NCI-H748 treated with DMSO at 0.1 percent for 48 hours (cell line): ENCODE data around the gene AGFG2.
A peak's percentile ranks its signal among the peaks of the same experiment; 100 is the strongest.
"Not testable (repeated sequence)": the region's sequence is repeated elsewhere in the genome, so short reads cannot be mapped to it uniquely, and the experiment has no call there.

Experiments used
- DNase-seq: peaks from one replicate; lab custom pipeline; 2025; lab: John Stamatoyannopoulos, UW

AGFG2 gene, protein sequence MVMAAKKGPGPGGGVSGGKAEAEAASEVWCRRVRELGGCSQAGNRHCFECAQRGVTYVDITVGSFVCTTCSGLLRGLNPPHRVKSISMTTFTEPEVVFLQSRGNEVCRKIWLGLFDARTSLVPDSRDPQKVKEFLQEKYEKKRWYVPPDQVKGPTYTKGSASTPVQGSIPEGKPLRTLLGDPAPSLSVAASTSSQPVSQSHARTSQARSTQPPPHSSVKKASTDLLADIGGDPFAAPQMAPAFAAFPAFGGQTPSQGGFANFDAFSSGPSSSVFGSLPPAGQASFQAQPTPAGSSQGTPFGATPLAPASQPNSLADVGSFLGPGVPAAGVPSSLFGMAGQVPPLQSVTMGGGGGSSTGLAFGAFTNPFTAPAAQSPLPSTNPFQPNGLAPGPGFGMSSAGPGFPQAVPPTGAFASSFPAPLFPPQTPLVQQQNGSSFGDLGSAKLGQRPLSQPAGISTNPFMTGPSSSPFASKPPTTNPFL

DNA sequence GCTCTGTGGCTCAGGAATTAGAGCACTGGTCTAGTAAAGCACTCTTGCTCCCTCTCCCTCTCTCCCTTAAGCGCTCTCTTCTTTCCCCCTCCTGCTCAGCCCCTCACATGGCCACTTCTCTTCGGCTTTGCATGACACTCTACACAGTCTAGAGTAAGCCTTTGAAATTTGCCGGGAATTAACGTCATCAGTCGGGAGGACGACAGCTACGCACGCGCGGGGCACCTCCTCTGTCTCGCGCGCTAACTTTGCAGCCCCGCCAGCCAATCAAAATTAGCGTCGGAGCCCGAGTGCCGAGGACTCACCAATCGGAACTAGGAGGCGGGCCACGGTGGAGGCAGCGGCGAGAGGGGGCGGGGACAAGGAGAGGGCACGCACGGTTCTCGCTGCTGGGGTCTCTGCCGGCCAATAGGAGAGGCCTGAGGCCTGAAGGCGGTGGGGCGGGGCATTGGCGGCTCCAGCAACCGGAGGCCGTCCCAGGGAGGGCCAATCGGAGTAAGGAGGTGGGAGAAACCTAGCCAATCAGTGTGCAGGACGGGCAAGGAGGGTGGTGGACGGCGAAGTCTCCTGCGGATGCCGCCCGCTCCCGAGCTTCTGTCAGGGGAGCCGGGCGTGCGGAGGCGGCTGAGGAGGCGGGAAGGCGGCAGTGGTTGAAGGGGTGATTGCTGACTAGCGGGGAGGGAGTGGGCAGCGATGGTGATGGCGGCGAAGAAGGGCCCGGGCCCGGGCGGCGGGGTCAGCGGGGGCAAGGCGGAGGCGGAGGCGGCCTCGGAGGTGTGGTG is at the start of gene AGFG2:
AGFG2 (plus strand) TSS at position 550 of the 782 bp plus-strand sequence; CDS start at position 694, 144 bp downstream.
- DNase-seq = peak; percentile 98

DNA sequence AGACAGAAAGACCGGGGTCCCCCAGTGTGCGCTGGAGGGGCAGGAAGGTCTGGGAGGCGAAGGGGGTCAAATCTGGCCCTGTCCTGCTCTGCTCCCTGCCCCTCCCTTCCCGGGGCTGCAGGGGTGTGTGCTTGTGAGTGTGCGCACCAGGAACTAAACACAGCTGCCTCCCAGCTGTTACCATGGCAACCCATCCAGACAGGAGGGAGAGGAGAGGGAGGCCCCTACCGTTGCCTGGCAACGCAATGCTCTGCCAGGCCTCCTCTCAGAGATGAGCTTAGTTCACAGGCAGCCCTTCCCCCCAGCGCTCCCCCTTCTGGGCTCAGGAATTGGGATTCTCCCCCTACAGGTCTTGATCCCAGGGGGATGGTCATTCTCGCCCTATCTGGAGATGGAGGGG is 49.2 kb upstream of the AGFG2 start:
- peak; percentile 98 for DNase-seq

DNA sequence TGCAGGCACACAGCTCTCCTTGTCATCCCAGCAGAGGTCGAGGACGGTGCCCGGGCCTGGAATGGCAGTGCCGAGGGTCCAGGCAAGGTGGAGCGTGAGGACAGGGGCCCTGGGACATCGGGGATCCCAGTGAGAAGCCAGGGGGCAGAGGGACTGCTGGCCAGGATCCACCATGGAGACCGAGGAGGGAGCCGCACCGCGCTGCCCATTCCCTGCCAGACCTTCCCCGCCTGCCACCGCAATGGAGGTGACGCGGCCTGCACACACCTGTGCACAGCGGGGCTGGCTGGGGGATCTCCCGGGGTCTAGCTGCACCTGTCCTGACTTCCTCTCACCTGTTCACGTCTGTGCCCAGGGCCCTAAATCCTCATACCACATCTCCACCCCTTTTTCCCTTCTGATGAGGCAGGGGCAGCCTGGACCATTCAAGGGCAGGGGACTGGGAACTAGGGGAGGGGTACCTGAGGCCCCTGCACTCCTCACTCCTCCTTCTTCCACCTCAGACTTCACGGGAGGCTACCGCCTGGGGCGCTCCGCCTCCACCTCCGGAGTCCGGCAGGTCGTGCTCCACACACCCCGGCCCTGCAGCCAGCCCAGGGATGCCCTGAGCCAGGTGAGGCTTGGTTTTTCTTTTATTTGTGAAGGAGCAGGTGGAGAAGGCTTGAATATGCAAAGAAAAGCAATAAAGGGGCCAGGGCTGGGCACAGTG is 48.4 kb upstream of the AGFG2 start:
- DNase-seq = no peak

DNA sequence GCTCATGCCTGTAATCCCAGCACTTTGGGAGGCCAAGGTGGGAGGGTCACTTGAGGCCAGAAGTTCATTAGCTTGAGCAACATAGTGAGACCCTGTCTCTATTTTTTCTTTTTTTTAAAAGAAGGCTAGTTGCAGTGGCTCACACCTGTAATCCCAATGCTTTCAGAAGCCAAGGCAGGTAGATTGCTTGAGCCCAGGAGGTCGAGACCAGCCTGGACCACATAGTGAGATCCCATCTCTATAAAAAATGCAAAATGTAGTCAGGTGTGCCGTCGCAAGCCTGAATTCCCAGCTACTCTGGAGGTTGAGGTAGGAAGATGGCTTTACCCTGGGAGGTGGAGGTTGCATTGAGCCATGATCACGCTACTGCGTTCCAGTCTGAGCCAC is 47.8 kb upstream of the AGFG2 start:
- no peak for DNase-seq

DNA sequence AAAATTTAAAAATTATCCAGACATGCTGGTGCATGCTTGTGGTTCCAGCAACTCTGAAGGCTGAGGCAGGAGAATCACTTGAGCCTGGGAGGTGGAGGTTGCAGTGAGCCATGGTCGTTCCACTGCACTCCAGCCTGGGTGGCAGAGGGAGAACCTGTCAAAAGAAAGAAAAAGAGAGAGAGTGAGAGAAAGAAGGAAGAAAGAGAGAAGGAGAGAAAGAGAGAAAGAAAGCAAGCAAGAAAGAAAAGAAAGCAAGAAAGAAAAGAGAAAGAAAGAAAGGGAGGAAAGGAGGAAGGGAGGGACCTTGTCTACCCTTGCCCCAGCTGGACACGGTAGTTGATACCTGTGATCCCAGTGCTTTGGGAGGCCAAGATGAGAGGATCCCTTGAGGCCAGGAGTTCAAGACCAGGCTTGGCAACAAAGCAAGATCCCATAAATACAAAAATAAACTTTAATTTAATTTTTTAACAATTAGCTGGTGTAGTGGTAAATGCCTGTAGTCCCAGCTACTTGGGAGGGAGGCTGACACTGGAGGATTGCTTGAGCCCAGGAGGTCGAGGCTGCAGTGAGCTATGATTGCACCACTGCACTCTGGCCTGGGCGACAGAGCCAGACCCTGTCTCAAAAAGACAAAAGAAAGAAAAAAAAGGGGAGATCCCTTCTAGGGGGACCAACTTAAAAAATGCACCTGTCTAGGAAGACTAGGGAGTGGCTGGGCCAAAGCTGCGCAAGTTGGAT is 46.1 kb upstream of the AGFG2 start:
- no peak for DNase-seq

DNA sequence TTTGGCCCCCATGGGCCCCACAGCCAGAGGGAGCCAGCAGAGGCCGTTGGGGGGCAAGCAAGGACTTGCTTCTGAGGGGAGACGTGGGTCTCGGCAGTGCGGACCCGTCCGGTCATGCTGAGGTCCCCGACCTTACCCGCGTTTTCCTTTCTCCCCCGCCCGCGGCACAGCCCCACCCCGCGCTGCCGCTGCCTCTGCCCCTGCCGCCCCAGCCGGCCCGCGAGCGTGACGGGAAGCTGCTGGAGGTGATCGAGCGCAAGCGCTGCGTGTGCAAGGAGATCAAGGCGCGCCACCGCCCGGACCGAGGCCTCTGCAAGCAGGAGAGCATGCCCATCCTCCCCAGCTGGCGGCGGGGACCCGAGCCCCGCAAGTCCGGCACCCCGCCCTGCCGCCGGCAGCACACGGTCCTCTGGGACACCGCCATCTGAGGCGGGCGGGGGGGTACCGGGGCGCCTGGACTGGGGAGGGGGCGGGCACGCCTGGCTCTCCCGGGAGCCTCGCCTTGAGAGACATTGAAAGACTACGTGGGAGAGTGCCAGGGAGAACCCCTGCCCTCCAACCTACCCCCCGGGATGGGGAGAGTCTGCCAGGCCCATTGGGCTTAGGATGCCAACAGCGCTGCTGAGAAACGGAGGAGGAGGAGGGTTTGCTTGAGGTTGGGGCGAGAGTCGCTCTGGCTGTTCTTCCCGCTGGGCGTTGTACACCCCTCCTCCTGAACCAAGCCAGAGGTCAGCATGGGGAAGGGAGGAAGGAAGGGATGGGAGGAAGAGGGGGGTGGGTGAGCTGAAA is 45.3 kb upstream of the AGFG2 start:
- DNase-seq = no peak

DNA sequence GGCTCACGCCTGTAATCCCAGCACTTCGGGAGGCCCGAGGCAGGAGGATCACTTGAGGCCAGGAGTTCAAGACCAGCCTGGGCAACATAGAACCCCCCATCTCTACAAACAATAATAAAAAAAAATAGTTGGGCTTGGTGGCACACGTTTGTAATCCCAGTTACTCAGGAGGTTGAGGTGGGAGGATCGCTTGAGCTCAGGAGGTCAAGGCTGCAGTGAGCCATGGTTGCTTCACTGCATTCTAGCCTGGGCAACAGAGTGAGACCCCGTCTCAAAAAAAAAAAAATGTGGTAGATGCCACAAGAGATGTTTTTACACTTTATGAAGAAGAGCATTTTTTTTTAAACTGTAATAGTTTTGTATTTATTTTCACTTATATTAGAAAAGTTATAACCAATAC is 42.5 kb upstream of the AGFG2 start:
- no peak for DNase-seq

DNA sequence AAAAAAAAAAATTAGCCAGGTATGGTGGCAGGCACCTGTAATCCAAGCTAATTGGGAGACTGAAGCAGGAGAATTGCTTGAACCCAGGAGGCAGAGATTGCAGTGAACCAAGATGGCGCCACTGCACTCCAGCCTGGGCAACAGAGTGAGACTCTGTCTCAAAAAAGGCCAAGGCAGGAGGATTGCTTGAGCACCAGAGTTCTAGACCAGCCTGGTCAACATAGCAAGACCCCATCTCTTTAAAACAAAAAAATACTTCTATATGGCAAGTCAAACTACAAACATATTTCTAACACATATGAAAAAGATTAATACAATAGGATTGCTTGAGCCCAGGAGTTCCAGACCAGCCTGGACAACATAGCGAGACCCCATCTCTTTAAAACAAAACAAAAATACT is 38.3 kb upstream of the AGFG2 start:
- DNase-seq = not testable (repeated sequence)

DNA sequence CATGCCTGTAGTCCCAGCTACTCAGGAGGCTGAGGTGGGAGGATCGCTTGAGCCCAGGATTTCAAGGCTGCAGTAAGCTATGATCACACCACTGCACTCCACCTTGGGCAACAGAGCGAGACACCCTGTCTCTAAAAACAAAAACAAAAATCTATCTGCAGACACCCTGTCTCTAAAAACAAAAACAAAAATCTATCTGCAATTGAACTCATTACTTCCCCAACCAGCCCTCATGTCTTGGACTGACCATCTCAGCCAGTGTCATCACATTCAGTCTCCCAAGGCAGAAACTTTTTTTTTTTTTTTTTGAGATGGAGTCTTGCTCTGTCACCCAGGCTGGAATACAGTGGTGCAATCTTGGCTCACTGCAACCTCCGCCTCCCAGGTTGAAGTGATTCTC is 35.0 kb upstream of the AGFG2 start:
- not testable (repeated sequence) for DNase-seq

DNA sequence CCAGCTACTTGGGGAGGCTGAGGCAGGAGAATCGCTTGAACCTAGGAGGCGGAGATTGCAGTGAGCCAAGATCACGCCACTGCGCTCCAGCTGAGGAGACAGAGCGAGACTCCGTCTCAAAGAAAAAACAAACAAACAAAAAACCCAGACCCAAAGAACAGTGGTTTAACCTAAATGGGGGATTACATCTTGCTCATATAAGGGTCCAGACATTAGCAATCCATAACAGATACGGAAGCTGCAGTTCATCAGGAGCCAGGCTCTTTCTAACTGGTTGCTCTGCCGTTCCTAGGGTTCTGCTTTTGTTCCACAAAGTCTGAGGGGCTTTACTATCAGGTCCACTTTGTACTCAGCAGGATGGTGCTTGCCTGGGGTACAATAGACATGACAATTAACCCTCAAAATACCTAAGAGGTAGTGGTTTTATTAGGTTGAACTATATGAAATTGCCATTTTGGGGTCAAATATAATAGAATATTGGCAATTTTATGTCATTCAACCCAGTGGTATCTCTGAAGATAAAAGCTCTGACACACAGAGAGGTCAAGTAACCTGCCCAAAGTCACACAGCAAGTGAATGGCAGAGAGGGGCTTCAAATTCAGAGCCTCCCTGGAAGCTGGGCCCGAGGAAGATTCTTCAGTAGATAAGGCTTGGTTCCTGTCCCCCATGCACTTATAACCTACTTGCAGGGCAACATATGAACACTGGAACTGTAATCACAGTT is 34.0 kb upstream of the AGFG2 start:
- no peak for DNase-seq

DNA sequence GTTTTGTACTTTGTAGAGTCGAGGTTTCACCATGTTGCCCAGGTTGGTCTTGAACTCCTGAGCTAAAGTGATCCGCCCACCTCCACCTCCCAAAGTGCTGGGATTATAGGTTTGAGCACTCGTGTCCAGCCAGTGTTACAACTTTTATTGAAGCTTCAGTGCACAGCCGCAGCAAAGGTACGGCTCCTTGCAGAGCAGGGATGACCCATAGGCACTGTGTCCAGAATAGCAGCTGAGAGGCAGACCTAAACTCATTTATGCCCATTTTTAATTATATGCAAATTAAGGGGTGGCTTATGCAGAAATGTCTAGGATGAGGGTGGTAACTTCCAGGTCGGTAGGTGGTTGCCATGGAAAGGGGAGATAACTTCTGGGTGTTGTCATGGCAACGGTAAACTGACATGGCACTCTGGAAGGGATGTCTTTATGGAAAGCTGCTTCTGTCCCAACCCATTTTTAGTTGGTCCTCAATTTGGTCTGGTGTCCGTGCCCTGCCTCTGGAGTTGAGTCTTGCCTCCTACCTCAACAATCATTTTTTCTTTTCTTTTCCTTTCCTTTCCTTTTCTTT is 32.6 kb upstream of the AGFG2 start:
- DNase-seq = no peak

DNA sequence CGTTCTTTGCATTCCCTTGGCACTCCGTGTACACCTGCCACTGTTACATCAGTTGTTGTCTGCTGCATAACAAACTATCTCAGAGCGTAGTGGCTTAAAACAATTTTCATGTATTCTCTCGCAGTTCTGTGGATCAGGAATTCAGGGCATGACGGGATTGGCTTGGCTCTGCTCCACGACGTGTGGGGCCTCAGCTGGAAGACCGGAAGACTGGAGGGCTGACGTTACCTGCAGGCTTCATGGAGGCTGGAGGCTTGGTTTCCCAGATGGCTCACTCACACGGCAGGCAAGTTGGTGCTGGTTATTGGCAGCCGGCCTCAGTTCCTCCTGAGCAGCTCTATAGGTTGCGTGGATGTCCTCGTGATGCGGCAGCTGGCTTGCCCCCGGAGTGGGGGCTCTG is 29.8 kb upstream of the AGFG2 start:
- no peak for DNase-seq

DNA sequence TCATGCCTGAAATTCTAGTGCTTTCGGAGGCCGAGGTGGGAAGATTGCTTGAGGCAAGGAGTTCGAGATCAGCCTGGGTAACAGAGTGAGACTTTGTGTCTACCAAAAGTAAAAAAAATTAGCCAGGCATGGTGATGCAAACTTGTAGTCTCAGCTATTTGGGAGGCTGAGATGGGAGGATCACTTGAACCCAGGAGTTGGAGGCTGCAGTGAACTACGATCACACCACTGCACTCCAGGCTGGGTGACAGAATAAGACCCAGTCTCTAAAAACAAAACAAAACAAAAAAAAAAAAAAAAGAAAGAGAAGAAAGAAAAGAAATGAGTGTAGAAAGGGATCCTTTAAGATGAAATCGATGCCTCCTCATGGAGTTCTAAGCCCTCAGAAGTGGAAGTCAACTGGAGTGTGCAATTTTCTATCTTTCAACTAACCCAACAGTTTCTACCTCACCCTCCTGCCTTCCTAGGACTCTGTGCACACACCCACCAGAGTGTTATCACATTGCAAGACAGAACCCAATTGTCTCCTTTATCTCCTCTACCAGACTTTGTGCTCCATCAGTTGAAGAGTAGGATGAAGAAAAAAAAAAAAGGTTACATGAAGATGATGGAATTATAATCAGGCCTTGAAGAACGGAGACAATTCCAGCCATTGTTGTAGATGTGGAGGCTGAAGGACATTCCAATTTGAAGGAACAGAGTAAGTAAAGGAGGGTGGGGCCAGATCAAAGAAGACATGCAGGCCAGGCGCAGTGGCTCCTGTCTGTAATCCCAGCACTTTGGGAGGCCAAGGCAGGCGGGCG is 28.4 kb upstream of the AGFG2 start:
- DNase-seq = no peak

DNA sequence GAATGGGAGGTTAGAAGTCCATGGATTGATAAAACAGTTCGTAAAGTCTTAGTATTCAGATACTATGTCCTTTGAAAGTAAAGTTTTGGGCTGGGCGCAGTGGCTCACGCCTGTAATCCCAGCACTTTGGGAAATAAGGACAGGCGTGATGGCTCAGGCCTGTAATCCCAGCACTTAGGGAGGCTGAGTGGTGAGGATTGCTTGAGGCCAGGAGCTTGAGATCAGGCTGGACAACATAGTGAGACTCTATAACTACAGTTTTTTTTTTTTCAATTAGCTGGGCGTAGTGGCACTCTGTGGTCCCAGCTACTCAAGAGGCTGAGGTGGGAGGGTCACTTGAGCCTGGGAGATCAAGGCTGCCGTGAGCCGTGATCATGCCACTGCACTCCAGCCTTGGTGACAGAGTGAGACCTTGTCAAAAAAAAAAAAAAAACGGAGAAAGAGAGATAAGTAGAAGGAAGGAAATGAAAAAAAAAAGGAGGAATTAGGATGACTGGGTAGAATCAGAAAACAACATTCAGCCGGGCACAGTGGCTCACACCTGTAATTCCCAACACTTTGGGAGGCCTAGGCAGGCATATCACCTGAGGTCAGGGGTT is 25.7 kb upstream of the AGFG2 start:
- no peak for DNase-seq

DNA sequence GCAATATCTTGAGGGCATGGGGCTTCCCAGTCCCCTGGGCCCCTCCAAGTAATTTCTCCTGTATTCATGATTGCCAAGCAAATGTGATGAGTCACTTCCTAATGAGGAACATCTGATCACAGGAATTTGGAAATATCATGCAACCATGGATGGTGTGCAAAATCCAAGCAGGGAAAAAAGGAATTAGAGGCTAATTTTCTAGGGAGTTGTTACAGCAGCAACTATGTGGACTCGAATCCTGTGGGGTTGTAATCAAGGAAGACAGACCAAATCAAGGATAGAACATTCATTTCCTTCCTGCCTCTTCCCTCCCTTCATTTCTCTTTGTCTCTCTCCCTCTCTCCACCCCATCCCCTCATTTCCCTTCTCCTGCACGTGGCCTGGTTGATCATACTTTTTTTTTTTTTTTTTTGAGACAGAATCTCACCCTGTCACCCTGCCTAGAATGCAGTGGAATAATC is 23.9 kb upstream of the AGFG2 start:
- DNase-seq = no peak

DNA sequence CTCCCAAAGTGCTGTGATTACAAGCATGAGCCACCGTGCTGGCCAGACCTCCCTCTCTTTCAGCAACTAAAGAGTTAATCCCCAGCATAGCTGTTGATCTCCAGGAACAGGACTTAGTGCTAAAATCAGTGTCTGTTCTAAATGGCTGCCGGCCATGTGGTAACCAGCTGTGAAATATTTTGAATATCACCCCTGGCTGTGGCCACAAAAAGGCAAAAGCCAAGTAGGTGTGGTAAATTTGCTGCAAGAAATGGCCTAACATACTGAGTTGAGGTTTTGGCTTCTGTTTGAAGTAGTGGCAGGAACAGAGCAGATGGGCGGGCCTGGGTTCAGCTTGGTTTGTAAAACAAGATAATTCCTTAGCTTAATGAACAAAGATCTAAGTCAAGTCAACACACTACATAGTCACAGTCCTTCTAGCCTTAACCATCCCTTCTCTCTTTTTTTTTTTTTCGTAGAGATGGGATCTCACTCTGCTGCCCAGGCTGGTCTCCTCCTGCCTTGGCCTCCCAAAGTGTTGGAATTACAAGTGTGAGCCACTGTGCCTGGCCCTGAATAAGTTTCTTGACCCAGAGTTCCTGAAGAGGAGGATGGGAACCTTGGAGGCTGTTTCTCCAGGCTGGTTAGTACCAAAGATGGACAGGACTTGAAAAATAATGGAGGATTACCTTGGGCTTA is 22.7 kb upstream of the AGFG2 start:
- DNase-seq = no peak

DNA sequence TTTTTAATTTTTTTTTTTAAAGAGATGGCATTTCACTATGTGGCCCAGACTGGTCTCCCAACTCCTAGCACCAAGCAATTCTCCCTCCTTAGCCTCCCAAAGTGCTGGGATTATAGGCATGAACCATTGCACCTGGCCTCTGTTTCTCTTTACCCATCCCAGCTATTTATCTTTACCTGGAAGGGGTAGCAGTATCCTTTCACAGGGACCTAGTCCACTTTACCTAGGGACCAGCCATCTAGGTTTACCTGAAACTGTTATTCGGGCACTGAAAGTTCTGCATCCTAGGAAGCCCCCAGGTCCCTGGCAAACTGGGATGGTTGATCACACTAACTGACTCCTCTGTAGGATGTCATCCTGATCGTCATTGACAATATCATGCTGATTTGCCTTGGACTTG is 21.7 kb upstream of the AGFG2 start:
- DNase-seq = no peak

DNA sequence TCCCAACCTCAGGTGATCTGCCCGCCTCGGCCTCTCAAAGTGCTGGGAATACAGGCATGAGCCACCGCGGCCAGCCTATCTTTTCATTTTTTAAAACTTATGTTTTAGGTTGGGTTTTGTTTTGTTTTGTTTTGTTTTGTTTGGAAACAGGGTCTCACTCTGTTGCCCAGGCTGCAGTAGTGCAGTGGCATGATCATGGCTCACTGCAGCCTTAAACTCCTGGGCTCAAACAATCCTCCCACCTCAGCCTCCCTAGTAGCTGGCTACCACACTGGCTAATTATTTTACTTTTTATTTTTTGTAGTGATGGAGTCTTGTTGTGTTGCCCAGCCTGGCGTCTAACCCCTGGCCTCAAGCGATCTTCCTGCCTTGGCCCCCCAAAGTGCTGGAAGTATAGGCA is 19.4 kb upstream of the AGFG2 start:
- DNase-seq = no peak
